Measurements from ENCODE around the gene ANKRD37. TPM values are rescaled to one million over a fixed set of nuclear protein-coding genes. Genes with fewer than 3 reads are reported as not detected.

The ANKRD37 gene
- total and polyA plus RNA-seq, 4 donors, result 1.2 to 7.9 (median 3.4) TPM

DNA sequence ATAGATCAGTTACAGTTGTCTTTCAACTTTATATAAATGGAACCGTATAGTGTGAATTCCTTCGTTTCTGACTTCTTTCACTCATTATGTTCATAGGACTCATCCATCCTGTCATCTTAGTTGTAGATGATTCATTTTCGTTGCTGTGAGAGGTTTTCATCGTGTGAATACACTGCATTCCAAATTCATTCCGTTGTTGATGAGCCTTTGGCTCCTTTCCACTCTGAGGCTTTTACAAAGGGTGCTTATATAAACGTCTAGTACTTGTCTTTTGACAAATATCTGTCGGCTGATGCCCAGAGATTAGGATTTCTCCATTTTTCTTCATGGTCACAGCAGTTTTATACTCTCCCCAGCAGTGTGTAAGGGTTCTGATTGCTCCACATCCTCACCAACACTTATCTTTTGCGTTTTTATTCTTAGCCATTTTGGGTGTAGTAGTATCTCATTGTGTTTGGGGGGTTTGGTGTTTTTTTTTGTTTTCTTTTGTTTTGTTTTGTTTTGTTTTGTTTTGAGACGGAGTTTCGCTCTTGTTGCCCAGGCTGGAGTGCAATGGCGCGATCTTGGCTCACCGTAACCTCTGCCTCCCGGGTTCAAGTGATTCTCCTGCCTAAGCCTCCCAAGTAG lies 49.6 kb upstream of the ANKRD37 start:
- 96% methylated on average over 14 of the region's 14 CpGs for WGBS

More for the DNA sequence above, 49.6 kb upstream of the ANKRD37 start:
- Histone ChIP-seq H3K27ac (ENCODE audit: low read depth in 1 of 2, low read length in 2 of 2) (no peak overlapping the region), H3K27me3 (ENCODE audit: control insufficient read depth in 4 of 4, insufficient read depth in 4 of 4, low read length in 3 of 4) (no peaks in the 10 kb centered on the region), H3K36me3 (ENCODE audit: control insufficient read depth in 4 of 4, insufficient read depth in 3 of 4, low read depth in 1 of 4, low read length in 3 of 4) (peaks cover 0 to 9% (median 4%) of the 10 kb centered on the region in 4 donors), H3K4me3 (ENCODE audit: low read depth in 1 of 3, low read length in 3 of 3) (no peak overlapping the region), H3K9me3 (ENCODE audit: control insufficient read depth in 4 of 4, low read length in 3 of 4) (no peaks in the 10 kb centered on the region), H3K4me1 (ENCODE audit: control insufficient read depth in 4 of 4, insufficient read depth in 4 of 4, low read length in 3 of 4) (no peaks in the 10 kb centered on the region), H3K9ac (ENCODE audit: low read depth in 1 of 2, low read length in 2 of 2) (no peak overlapping the region)
- no peak for DNase-seq (ENCODE audit: low spot score)
- TF ChIP-seq EGR1 (IDR thresholded peaks at IDR 0.05; ENCODE audit: low read depth in 2 of 2), result no peak
- TF ChIP-seq GABPA (IDR thresholded peaks at IDR 0.05 in 1 of 2, conservative IDR thresholded peaks at IDR 0.05 in 1 of 2), result no peak
- TF ChIP-seq, protein P1, sequence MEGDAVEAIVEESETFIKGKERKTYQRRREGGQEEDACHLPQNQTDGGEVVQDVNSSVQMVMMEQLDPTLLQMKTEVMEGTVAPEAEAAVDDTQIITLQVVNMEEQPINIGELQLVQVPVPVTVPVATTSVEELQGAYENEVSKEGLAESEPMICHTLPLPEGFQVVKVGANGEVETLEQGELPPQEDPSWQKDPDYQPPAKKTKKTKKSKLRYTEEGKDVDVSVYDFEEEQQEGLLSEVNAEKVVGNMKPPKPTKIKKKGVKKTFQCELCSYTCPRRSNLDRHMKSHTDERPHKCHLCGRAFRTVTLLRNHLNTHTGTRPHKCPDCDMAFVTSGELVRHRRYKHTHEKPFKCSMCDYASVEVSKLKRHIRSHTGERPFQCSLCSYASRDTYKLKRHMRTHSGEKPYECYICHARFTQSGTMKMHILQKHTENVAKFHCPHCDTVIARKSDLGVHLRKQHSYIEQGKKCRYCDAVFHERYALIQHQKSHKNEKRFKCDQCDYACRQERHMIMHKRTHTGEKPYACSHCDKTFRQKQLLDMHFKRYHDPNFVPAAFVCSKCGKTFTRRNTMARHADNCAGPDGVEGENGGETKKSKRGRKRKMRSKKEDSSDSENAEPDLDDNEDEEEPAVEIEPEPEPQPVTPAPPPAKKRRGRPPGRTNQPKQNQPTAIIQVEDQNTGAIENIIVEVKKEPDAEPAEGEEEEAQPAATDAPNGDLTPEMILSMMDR (IDR thresholded peaks at IDR 0.05; ENCODE audit: low read depth, low read length, missing input control), result no peak
- no peak for TF ChIP-seq RAD21 (IDR thresholded peaks at IDR 0.05)
- TF ChIP-seq, protein P2, sequence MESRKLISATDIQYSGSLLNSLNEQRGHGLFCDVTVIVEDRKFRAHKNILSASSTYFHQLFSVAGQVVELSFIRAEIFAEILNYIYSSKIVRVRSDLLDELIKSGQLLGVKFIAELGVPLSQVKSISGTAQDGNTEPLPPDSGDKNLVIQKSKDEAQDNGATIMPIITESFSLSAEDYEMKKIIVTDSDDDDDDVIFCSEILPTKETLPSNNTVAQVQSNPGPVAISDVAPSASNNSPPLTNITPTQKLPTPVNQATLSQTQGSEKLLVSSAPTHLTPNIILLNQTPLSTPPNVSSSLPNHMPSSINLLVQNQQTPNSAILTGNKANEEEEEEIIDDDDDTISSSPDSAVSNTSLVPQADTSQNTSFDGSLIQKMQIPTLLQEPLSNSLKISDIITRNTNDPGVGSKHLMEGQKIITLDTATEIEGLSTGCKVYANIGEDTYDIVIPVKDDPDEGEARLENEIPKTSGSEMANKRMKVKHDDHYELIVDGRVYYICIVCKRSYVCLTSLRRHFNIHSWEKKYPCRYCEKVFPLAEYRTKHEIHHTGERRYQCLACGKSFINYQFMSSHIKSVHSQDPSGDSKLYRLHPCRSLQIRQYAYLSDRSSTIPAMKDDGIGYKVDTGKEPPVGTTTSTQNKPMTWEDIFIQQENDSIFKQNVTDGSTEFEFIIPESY (IDR thresholded peaks at IDR 0.05), result no peak
- TF ChIP-seq, protein P3, sequence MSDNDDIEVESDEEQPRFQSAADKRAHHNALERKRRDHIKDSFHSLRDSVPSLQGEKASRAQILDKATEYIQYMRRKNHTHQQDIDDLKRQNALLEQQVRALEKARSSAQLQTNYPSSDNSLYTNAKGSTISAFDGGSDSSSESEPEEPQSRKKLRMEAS (IDR thresholded peaks at IDR 0.05), result no peak
- TF ChIP-seq, protein P4, sequence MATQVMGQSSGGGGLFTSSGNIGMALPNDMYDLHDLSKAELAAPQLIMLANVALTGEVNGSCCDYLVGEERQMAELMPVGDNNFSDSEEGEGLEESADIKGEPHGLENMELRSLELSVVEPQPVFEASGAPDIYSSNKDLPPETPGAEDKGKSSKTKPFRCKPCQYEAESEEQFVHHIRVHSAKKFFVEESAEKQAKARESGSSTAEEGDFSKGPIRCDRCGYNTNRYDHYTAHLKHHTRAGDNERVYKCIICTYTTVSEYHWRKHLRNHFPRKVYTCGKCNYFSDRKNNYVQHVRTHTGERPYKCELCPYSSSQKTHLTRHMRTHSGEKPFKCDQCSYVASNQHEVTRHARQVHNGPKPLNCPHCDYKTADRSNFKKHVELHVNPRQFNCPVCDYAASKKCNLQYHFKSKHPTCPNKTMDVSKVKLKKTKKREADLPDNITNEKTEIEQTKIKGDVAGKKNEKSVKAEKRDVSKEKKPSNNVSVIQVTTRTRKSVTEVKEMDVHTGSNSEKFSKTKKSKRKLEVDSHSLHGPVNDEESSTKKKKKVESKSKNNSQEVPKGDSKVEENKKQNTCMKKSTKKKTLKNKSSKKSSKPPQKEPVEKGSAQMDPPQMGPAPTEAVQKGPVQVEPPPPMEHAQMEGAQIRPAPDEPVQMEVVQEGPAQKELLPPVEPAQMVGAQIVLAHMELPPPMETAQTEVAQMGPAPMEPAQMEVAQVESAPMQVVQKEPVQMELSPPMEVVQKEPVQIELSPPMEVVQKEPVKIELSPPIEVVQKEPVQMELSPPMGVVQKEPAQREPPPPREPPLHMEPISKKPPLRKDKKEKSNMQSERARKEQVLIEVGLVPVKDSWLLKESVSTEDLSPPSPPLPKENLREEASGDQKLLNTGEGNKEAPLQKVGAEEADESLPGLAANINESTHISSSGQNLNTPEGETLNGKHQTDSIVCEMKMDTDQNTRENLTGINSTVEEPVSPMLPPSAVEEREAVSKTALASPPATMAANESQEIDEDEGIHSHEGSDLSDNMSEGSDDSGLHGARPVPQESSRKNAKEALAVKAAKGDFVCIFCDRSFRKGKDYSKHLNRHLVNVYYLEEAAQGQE (IDR thresholded peaks at IDR 0.05), result no peak
- TF ChIP-seq NR2F2 (IDR thresholded peaks at IDR 0.05), result no peak
- TF ChIP-seq RXRA (IDR thresholded peaks at IDR 0.05), result no peak
- no peak for TF ChIP-seq TAF1 (conservative IDR thresholded peaks at IDR 0.05)
- no peak for TF ChIP-seq YY1 (IDR thresholded peaks at IDR 0.05)
- TF ChIP-seq HNF4G (IDR thresholded peaks at IDR 0.05), result no peak
- TF ChIP-seq, protein P5, sequence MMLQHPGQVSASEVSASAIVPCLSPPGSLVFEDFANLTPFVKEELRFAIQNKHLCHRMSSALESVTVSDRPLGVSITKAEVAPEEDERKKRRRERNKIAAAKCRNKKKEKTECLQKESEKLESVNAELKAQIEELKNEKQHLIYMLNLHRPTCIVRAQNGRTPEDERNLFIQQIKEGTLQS (IDR thresholded peaks at IDR 0.05), result no peak
- TF ChIP-seq HNF4A (conservative IDR thresholded peaks at IDR 0.05), result no peak
- no peak for TF ChIP-seq FOXA2 (IDR thresholded peaks at IDR 0.05)
